MM.1S (cell line): ENCODE data around the gene SAMD8.

ENCODE experiments used
- DNase-seq: peaks from one replicate; pipeline ENCODE4 v3.0.0-alpha.2; 2015
- H2AFZ ChIP-seq: fragments of 300-600 bp; sonication (generic); 2 replicates; pipeline ENCODE4 v1.6.0; 2016; ENCODE audit warnings: antibody characterized with exemption, low read length
- H3F3A ChIP-seq: fragments of 300-600 bp; sonication (generic); 2 replicates; pipeline ENCODE4 v1.6.1; 2016; ENCODE audit warnings: mild to moderate bottlenecking, antibody characterized with exemption, low read length, moderate library complexity, mixed read lengths; ENCODE audit not compliant: insufficient read depth
- H3K27ac ChIP-seq: fragments of 300-600 bp; sonication (generic); 2 replicates; pipeline ENCODE4 v1.5.1; 2016; ENCODE audit warnings: mild to moderate bottlenecking, low read length
- H3K27me3 ChIP-seq: fragments of 300-600 bp; sonication (generic); replicated peaks from 2 replicates; pipeline ENCODE4 v1.6.0; 2016; ENCODE audit warnings: low read length; ENCODE audit not compliant: insufficient read depth
- H3K36me3 ChIP-seq: fragments of 300-600 bp; sonication (generic); replicated peaks from 2 replicates; pipeline ENCODE4 v1.6.1; 2016; ENCODE audit warnings: mild to moderate bottlenecking, low read length, mixed read lengths; ENCODE audit not compliant: insufficient read depth
- H3K4me1 ChIP-seq: fragments of 300-600 bp; sonication (generic); 2 replicates; pipeline ENCODE4 v1.6.1; 2016; ENCODE audit warnings: low read length, mixed read lengths
- H3K4me2 ChIP-seq: fragments of 300-600 bp; sonication (generic); 2 replicates; pipeline ENCODE4 v1.6.0; 2016; ENCODE audit warnings: low read depth, low read length
- H3K4me3 ChIP-seq: fragments of 300-600 bp; sonication (generic); 2 replicates; pipeline ENCODE4 v1.5.1; 2016; ENCODE audit warnings: low read length, mixed read lengths
- H3K79me2 ChIP-seq: fragments of 300-600 bp; sonication (generic); 2 replicates; pipeline ENCODE4 v1.6.1; 2016; ENCODE audit warnings: mixed run types, low read length, mixed read lengths
- H3K9ac ChIP-seq: fragments of 300-600 bp; sonication (generic); 2 replicates; pipeline ENCODE4 v1.6.1; 2016; ENCODE audit warnings: low read length, mixed read lengths
- H3K9me2 ChIP-seq: fragments of 300-600 bp; sonication (generic); replicated peaks from 2 replicates; pipeline ENCODE4 v1.6.1; 2016; ENCODE audit warnings: mild to moderate bottlenecking, low read length, mixed read lengths; ENCODE audit not compliant: insufficient read depth
- H3K9me3 ChIP-seq: fragments of 300-600 bp; sonication (generic); replicated peaks from 2 replicates; pipeline ENCODE4 v1.6.1; 2016; ENCODE audit warnings: mild to moderate bottlenecking, low read length, mixed read lengths; ENCODE audit not compliant: insufficient read depth
- H4K20me1 ChIP-seq: fragments of 300-600 bp; sonication (generic); 2 replicates; pipeline ENCODE4 v1.6.1; 2016; ENCODE audit warnings: mild to moderate bottlenecking, low read length, moderate library complexity, mixed read lengths; ENCODE audit not compliant: insufficient read depth
- CTCF ChIP-seq: fragments of 300-600 bp; sonication (generic); IDR thresholded peaks from 2 replicates; pipeline ENCODE4 v1.5.1; 2016; ENCODE audit warnings: antibody characterized with exemption, low read length, mixed read lengths
- EZH2 ChIP-seq: fragments of 300-600 bp; sonication (generic); optimal IDR thresholded peaks from 2 replicates; pipeline ENCODE3; 2017; ENCODE audit warnings: low read depth, mild to moderate bottlenecking, antibody characterized with exemption, low read length, mixed read lengths
- EZH2phosphoT487 ChIP-seq: fragments of 300-600 bp; sonication (generic); IDR thresholded peaks from 2 replicates; pipeline ENCODE4 v1.6.1; 2018; ENCODE audit warnings: antibody characterized with exemption, low read length

The SAMD8 gene

GRCh38 chr10:75226656-75227055 is 115.2 kb downstream of the SAMD8 start:
- H3K79me2 ChIP-seq: peaks cover 97% of the 10 kb centered on the region
- H3K9ac ChIP-seq: peak overlapping the region; percentile 28; the same call in 1 of the 2 replicates
- peak overlapping the region; percentile 71; the same call in 1 of the 2 replicates for H3K27ac ChIP-seq
- H3K36me3 ChIP-seq: peaks cover 22% of the 10 kb centered on the region
- H3K9me3 ChIP-seq: no peaks in the 10 kb centered on the region
- DNase-seq: peak; percentile 49
- H2AFZ ChIP-seq: no peak overlapping the region
- H3F3A ChIP-seq: peaks cover 55% of the 10 kb centered on the region
- H3K9me2 ChIP-seq: no peaks in the 10 kb centered on the region
- no peaks in the 10 kb centered on the region for H3K27me3 ChIP-seq
- H4K20me1 ChIP-seq: peaks cover 50% of the 10 kb centered on the region; the same call in 1 of the 2 replicates
- H3K4me1 ChIP-seq: peaks cover 39% of the 10 kb centered on the region
- H3K4me2 ChIP-seq: peak overlapping the region; percentile 40; the same call in 1 of the 2 replicates
- no peak overlapping the region for H3K4me3 ChIP-seq
- TF ChIP-seq CTCF (no peak), EZH2 (no peak), EZH2phosphoT487 (no peak)

GRCh38 chr10:75228278-75228677 is 116.8 kb downstream of the SAMD8 start:
- TF ChIP-seq EZH2phosphoT487: no peak
- no peak for TF ChIP-seq CTCF
- TF ChIP-seq EZH2: no peak
- peaks cover 24% of the 10 kb centered on the region for H3K36me3 ChIP-seq
- no peak overlapping the region for H3K9ac ChIP-seq
- H3K27ac ChIP-seq: no peak overlapping the region
- peaks cover 42% of the 10 kb centered on the region for H3K4me1 ChIP-seq
- no peaks in the 10 kb centered on the region for H3K9me3 ChIP-seq
- no peak for DNase-seq
- no peak overlapping the region for H3K4me2 ChIP-seq
- peaks cover 96% of the 10 kb centered on the region for H3K79me2 ChIP-seq
- peaks cover 60% of the 10 kb centered on the region for H3F3A ChIP-seq
- no peaks in the 10 kb centered on the region for H3K9me2 ChIP-seq
- H3K27me3 ChIP-seq: no peaks in the 10 kb centered on the region
- H3K4me3 ChIP-seq: no peak overlapping the region
- H2AFZ ChIP-seq: no peak overlapping the region
- H4K20me1 ChIP-seq: peaks cover 50% of the 10 kb centered on the region; the same call in 1 of the 2 replicates

GRCh38 chr10:75228834-75229233 is 117.4 kb downstream of the SAMD8 start:
- peaks cover 50% of the 10 kb centered on the region; the same call in 1 of the 2 replicates for H4K20me1 ChIP-seq
- H3K27me3 ChIP-seq: no peaks in the 10 kb centered on the region
- H3K27ac ChIP-seq: no peak overlapping the region
- peaks cover 18% of the 10 kb centered on the region for H3K36me3 ChIP-seq
- H3K9me2 ChIP-seq: no peaks in the 10 kb centered on the region
- no peak overlapping the region for H2AFZ ChIP-seq
- H3K9me3 ChIP-seq: no peaks in the 10 kb centered on the region
- TF ChIP-seq EZH2: no peak
- TF ChIP-seq CTCF: no peak
- TF ChIP-seq EZH2phosphoT487: no peak
- no peak overlapping the region for H3K4me2 ChIP-seq
- no peak for DNase-seq
- H3K4me3 ChIP-seq: no peak overlapping the region
- no peak overlapping the region for H3K9ac ChIP-seq
- peaks cover 58% of the 10 kb centered on the region for H3F3A ChIP-seq
- H3K79me2 ChIP-seq: peaks cover 96% of the 10 kb centered on the region
- H3K4me1 ChIP-seq: peaks cover 42% of the 10 kb centered on the region
